ENCODE data around the gene NCK1.

The NCK1 gene

GRCh38 chr3:136916223-136916622, 54.2 kb downstream of the NCK1 start:
- Histone ChIP-seq H3K36me3 (ENCODE audit: control insufficient read depth, low read depth, low read length) (no peaks in the 10 kb centered on the region), H3K27ac (ENCODE audit: low read length) (no peak overlapping the region), H3K4me3 (ENCODE audit: low read length) (no peak overlapping the region), H3K27me3 (ENCODE audit: control insufficient read depth, insufficient read depth, low read length) (no peaks in the 10 kb centered on the region), H3K9me3 (ENCODE audit: control insufficient read depth, low read depth, low read length) (no peaks in the 10 kb centered on the region), H3K9ac (ENCODE audit: low read length) (no peak overlapping the region), H3K4me1 (ENCODE audit: control insufficient read depth, low read depth, low read length) (peaks cover 7% of the 10 kb centered on the region)

- H3K9me3 ChIP-seq (ENCODE audit: control insufficient read depth, low read depth, low read length): no peaks in the 10 kb centered on the region
- no peaks in the 10 kb centered on the region for H3K4me1 ChIP-seq (ENCODE audit: control insufficient read depth, low read depth, low read length)
- H3K9ac ChIP-seq (ENCODE audit: low read length): no peak overlapping the region
- H3K27me3 ChIP-seq (ENCODE audit: control insufficient read depth, insufficient read depth, low read length): no peaks in the 10 kb centered on the region
- no peak overlapping the region for H3K4me3 ChIP-seq (ENCODE audit: low read length)
- H3K27ac ChIP-seq (ENCODE audit: low read length): no peak overlapping the region
- H3K36me3 ChIP-seq (ENCODE audit: control insufficient read depth, low read depth, low read length): no peaks in the 10 kb centered on the region
Observed at GRCh38 chr3:136919799-136920580, 58.0 kb downstream of the NCK1 start.

GRCh38 chr3:136920904-136921611, 59.0 kb downstream of the NCK1 start:
- H3K4me1 ChIP-seq (ENCODE audit: control insufficient read depth, low read depth, low read length): no peaks in the 10 kb centered on the region

GRCh38 chr3:136925425-136926190, 63.6 kb downstream of the NCK1 start:
- H3K9ac ChIP-seq (ENCODE audit: low read length): no peak overlapping the region
- H3K27me3 ChIP-seq (ENCODE audit: control insufficient read depth, insufficient read depth, low read length): no peaks in the 10 kb centered on the region
- no peak overlapping the region for H3K27ac ChIP-seq (ENCODE audit: low read length)
- no peaks in the 10 kb centered on the region for H3K4me1 ChIP-seq (ENCODE audit: control insufficient read depth, low read depth, low read length)
- H3K36me3 ChIP-seq (ENCODE audit: control insufficient read depth, low read depth, low read length): peaks cover 8% of the 10 kb centered on the region
- no peaks in the 10 kb centered on the region for H3K9me3 ChIP-seq (ENCODE audit: control insufficient read depth, low read depth, low read length)
- no peak overlapping the region for H3K4me3 ChIP-seq (ENCODE audit: low read length)

More at GRCh38 chr3:136920904-136921611, 59.0 kb downstream of the NCK1 start:
- Histone ChIP-seq H3K36me3 (ENCODE audit: control insufficient read depth, low read depth, low read length) (no peaks in the 10 kb centered on the region), H3K27me3 (ENCODE audit: control insufficient read depth, insufficient read depth, low read length) (no peaks in the 10 kb centered on the region), H3K27ac (ENCODE audit: low read length) (no peak overlapping the region), H3K4me3 (ENCODE audit: low read length) (no peak overlapping the region), H3K9ac (ENCODE audit: low read length) (no peak overlapping the region), H3K9me3 (ENCODE audit: control insufficient read depth, low read depth, low read length) (no peaks in the 10 kb centered on the region)

- no peak overlapping the region for H3K27ac ChIP-seq (ENCODE audit: low read length)
- peaks cover 8% of the 10 kb centered on the region for H3K36me3 ChIP-seq (ENCODE audit: control insufficient read depth, low read depth, low read length)
- H3K4me3 ChIP-seq (ENCODE audit: low read length): no peak overlapping the region
- H3K9ac ChIP-seq (ENCODE audit: low read length): no peak overlapping the region
- no peaks in the 10 kb centered on the region for H3K4me1 ChIP-seq (ENCODE audit: control insufficient read depth, low read depth, low read length)
- no peaks in the 10 kb centered on the region for H3K27me3 ChIP-seq (ENCODE audit: control insufficient read depth, insufficient read depth, low read length)
- H3K9me3 ChIP-seq (ENCODE audit: control insufficient read depth, low read depth, low read length): no peaks in the 10 kb centered on the region
Observed at GRCh38 chr3:136928240-136928639, 66.2 kb downstream of the NCK1 start.

- no peaks in the 10 kb centered on the region for H3K27me3 ChIP-seq (ENCODE audit: control insufficient read depth, insufficient read depth, low read length)
- no peaks in the 10 kb centered on the region for H3K9me3 ChIP-seq (ENCODE audit: control insufficient read depth, low read depth, low read length)
- no peak overlapping the region for H3K4me3 ChIP-seq (ENCODE audit: low read length)
- peaks cover 8% of the 10 kb centered on the region for H3K36me3 ChIP-seq (ENCODE audit: control insufficient read depth, low read depth, low read length)
- H3K9ac ChIP-seq (ENCODE audit: low read length): no peak overlapping the region
- no peak overlapping the region for H3K27ac ChIP-seq (ENCODE audit: low read length)
- no peaks in the 10 kb centered on the region for H3K4me1 ChIP-seq (ENCODE audit: control insufficient read depth, low read depth, low read length)
Observed at GRCh38 chr3:136929977-136930670, 68.1 kb downstream of the NCK1 start.

- no peak overlapping the region for H3K9ac ChIP-seq (ENCODE audit: low read length)
- peaks cover 8% of the 10 kb centered on the region for H3K36me3 ChIP-seq (ENCODE audit: control insufficient read depth, low read depth, low read length)
- no peak overlapping the region for H3K27ac ChIP-seq (ENCODE audit: low read length)
- H3K4me1 ChIP-seq (ENCODE audit: control insufficient read depth, low read depth, low read length): no peaks in the 10 kb centered on the region
- no peaks in the 10 kb centered on the region for H3K27me3 ChIP-seq (ENCODE audit: control insufficient read depth, insufficient read depth, low read length)
- no peak overlapping the region for H3K4me3 ChIP-seq (ENCODE audit: low read length)
- H3K9me3 ChIP-seq (ENCODE audit: control insufficient read depth, low read depth, low read length): no peaks in the 10 kb centered on the region
Observed at GRCh38 chr3:136931606-136932005, 69.6 kb downstream of the NCK1 start.

- Histone ChIP-seq H3K9me3 (ENCODE audit: control insufficient read depth, low read depth, low read length) (no peaks in the 10 kb centered on the region), H3K27me3 (ENCODE audit: control insufficient read depth, insufficient read depth, low read length) (no peaks in the 10 kb centered on the region), H3K4me3 (ENCODE audit: low read length) (no peak overlapping the region), H3K36me3 (ENCODE audit: control insufficient read depth, low read depth, low read length) (peaks cover 8% of the 10 kb centered on the region), H3K9ac (ENCODE audit: low read length) (no peak overlapping the region), H3K27ac (ENCODE audit: low read length) (no peak overlapping the region), H3K4me1 (ENCODE audit: control insufficient read depth, low read depth, low read length) (no peaks in the 10 kb centered on the region)
Observed at GRCh38 chr3:136932523-136932922, 70.5 kb downstream of the NCK1 start.

GRCh38 chr3:136932978-136933772, 71.2 kb downstream of the NCK1 start:
- no peak overlapping the region for H3K27ac ChIP-seq (ENCODE audit: low read length)
- H3K4me3 ChIP-seq (ENCODE audit: low read length): no peak overlapping the region
- no peaks in the 10 kb centered on the region for H3K27me3 ChIP-seq (ENCODE audit: control insufficient read depth, insufficient read depth, low read length)
- no peaks in the 10 kb centered on the region for H3K4me1 ChIP-seq (ENCODE audit: control insufficient read depth, low read depth, low read length)
- no peaks in the 10 kb centered on the region for H3K9me3 ChIP-seq (ENCODE audit: control insufficient read depth, low read depth, low read length)
- no peak overlapping the region for H3K9ac ChIP-seq (ENCODE audit: low read length)
- H3K36me3 ChIP-seq (ENCODE audit: control insufficient read depth, low read depth, low read length): peaks cover 4% of the 10 kb centered on the region

GRCh38 chr3:136937175-136937574, 75.2 kb downstream of the NCK1 start:
- H3K4me1 ChIP-seq (ENCODE audit: control insufficient read depth, low read depth, low read length): peaks cover 2% of the 10 kb centered on the region
- H3K9me3 ChIP-seq (ENCODE audit: control insufficient read depth, low read depth, low read length): no peaks in the 10 kb centered on the region
- H3K9ac ChIP-seq (ENCODE audit: low read length): no peak overlapping the region
- no peaks in the 10 kb centered on the region for H3K27me3 ChIP-seq (ENCODE audit: control insufficient read depth, insufficient read depth, low read length)
- no peak overlapping the region for H3K4me3 ChIP-seq (ENCODE audit: low read length)
- H3K36me3 ChIP-seq (ENCODE audit: control insufficient read depth, low read depth, low read length): no peaks in the 10 kb centered on the region
- H3K27ac ChIP-seq (ENCODE audit: low read length): no peak overlapping the region
